HEK293 (cell line): ENCODE data around the gene DNASE1.

Experiments used
- CTCF ChIA-PET: fragments of 350-600 bp; formaldehyde crosslinking; extraction: SDS; loops from one replicate; lab custom pipeline; 2021; ENCODE audit warnings: antibody characterized with exemption; lab: Yijun Ruan, JAX
- POLR2A ChIA-PET: fragments of 300-600 bp; formaldehyde crosslinking; extraction: SDS; loops from one replicate; lab custom pipeline; 2020; ENCODE audit warnings: antibody characterized with exemption, inconsistent platforms; lab: Yijun Ruan, JAX
- H3K27ac ChIP-seq: fragments of 200-500 bp; sonication (Bioruptor generic); 2 replicates; pipeline ENCODE4 v1.5.1; 2014; ENCODE audit warnings: low read depth, low read length, control low read depth, inconsistent platforms; ENCODE audit errors: extremely low read depth
- H3K36me3 ChIP-seq, 2 experiments: fragments of 200-500 bp in 1 of 2; sonication (Bioruptor generic) in 1 of 2; 1 replicate in 1 of 2; 2 replicates in 1 of 2; pipeline ENCODE4 v1.5.1; 2014 to 2017; ENCODE audit warnings: inconsistent platforms in 2 of 2, low read length in 2 of 2; ENCODE audit not compliant: control insufficient read depth in 2 of 2, insufficient read depth in 1 of 2
- H3K4me1 ChIP-seq: fragments of 200-500 bp; sonication (Bioruptor generic); 2 replicates; pipeline ENCODE4 v1.5.1; 2014; ENCODE audit warnings: mild to moderate bottlenecking, low read length, inconsistent platforms; ENCODE audit not compliant: control insufficient read depth, insufficient read depth
- H3K4me3 ChIP-seq: 2 replicates; pipeline ENCODE4 v1.5.1; 2011; ENCODE audit warnings: low read depth, mild to moderate bottlenecking, control low read depth, low read length, moderate library complexity
- H3K9me3 ChIP-seq: fragments of 200-500 bp; sonication (Bioruptor generic); 2 replicates; pipeline ENCODE4 v1.5.1; 2014; ENCODE audit warnings: low read depth, low read length, inconsistent platforms; ENCODE audit not compliant: control insufficient read depth, insufficient read depth
- HIC1 ChIP-seq: fragments of 450-650 bp; formaldehyde crosslinking; IDR thresholded peaks from 2 replicates; pipeline ENCODE4 v1.5.1; 2016; ENCODE audit warnings: missing biosample characterization, missing genetic modification characterization
- MEIS1 ChIP-seq: sonication (generic); formaldehyde crosslinking; IDR thresholded peaks from 2 replicates; pipeline ENCODE4 v1.8.1; 2022; ENCODE audit warnings: missing genetic modification reagents, mild to moderate bottlenecking, borderline replicate concordance
- PATZ1 ChIP-seq: fragments of 450-650 bp; formaldehyde crosslinking; IDR thresholded peaks from 2 replicates; pipeline ENCODE4 v1.5.1; 2016; ENCODE audit warnings: missing biosample characterization, missing genetic modification characterization
- SALL2 ChIP-seq: fragments of 450-650 bp; formaldehyde crosslinking; IDR thresholded peaks from 2 replicates; pipeline ENCODE4 v1.5.0; 2017; ENCODE audit warnings: missing biosample characterization, mild to moderate bottlenecking, missing genetic modification characterization, borderline replicate concordance
- TRIM28 ChIP-seq: IDR thresholded peaks from 2 replicates; pipeline ENCODE4 v1.6.1; 2011; ENCODE audit warnings: low read length, control low read depth, borderline replicate concordance
- ZBTB49 ChIP-seq: fragments of 450-650 bp; formaldehyde crosslinking; IDR thresholded peaks from 2 replicates; pipeline ENCODE4 v1.5.1; 2016; ENCODE audit warnings: missing biosample characterization, missing genetic modification characterization, low read depth
- ZEB2 ChIP-seq: fragments of 450-650 bp; formaldehyde crosslinking; IDR thresholded peaks from 2 replicates; pipeline ENCODE4 v1.5.1; 2016; ENCODE audit warnings: missing biosample characterization, missing genetic modification characterization
- ZFP69B ChIP-seq: fragments of 450-650 bp; formaldehyde crosslinking; IDR thresholded peaks from 2 replicates; pipeline ENCODE4 v1.5.1; 2016; ENCODE audit warnings: missing biosample characterization, missing genetic modification characterization
- ZNF121 ChIP-seq: fragments of 450-650 bp; formaldehyde crosslinking; IDR thresholded peaks from 2 replicates; pipeline ENCODE4 v1.5.1; 2016; ENCODE audit warnings: missing biosample characterization, missing genetic modification characterization
- ZNF146 ChIP-seq: fragments of 450-650 bp; formaldehyde crosslinking; IDR thresholded peaks from 2 replicates; pipeline ENCODE4 v1.5.1; 2016; ENCODE audit warnings: missing biosample characterization, missing genetic modification characterization
- ZNF155 ChIP-seq: fragments of 450-650 bp; formaldehyde crosslinking; IDR thresholded peaks from 2 replicates; pipeline ENCODE4 v1.5.1; 2016; ENCODE audit warnings: missing biosample characterization, missing genetic modification characterization
- ZNF184 ChIP-seq: fragments of 450-650 bp; IDR thresholded peaks from 2 replicates; pipeline ENCODE4 v1.5.1; 2018; ENCODE audit warnings: missing biosample characterization, mild to moderate bottlenecking, missing genetic modification characterization
- ZNF2 ChIP-seq: fragments of 450-650 bp; formaldehyde crosslinking; IDR thresholded peaks from 2 replicates; pipeline ENCODE4 v1.5.1; 2016; ENCODE audit warnings: missing biosample characterization, missing genetic modification characterization
- ZNF239 ChIP-seq: fragments of 450-650 bp; formaldehyde crosslinking; IDR thresholded peaks from 2 replicates; pipeline ENCODE4 v1.5.1; 2016; ENCODE audit warnings: missing biosample characterization, missing genetic modification characterization
- ZNF266 ChIP-seq: fragments of 450-650 bp; formaldehyde crosslinking; IDR thresholded peaks from 2 replicates; pipeline ENCODE4 v1.5.1; 2016; ENCODE audit warnings: missing biosample characterization, missing genetic modification characterization, low read depth
- ZNF311 ChIP-seq: fragments of 450-650 bp; formaldehyde crosslinking; IDR thresholded peaks from 2 replicates; pipeline ENCODE4 v1.5.1; 2017; ENCODE audit warnings: missing biosample characterization, missing genetic modification characterization, borderline replicate concordance
- ZNF404 ChIP-seq: fragments of 450-650 bp; formaldehyde crosslinking; IDR thresholded peaks from 2 replicates; pipeline ENCODE4 v1.5.1; 2017; ENCODE audit warnings: missing biosample characterization, missing genetic modification characterization
- ZNF416 ChIP-seq: fragments of 450-650 bp; formaldehyde crosslinking; IDR thresholded peaks from 2 replicates; pipeline ENCODE4 v1.5.1; 2016; ENCODE audit warnings: missing biosample characterization, missing genetic modification characterization
- ZNF530 ChIP-seq: fragments of 450-650 bp; formaldehyde crosslinking; IDR thresholded peaks from 2 replicates; pipeline ENCODE4 v1.5.1; 2016; ENCODE audit warnings: low read depth, missing biosample characterization, missing genetic modification characterization
- ZNF560 ChIP-seq: fragments of 450-650 bp; formaldehyde crosslinking; IDR thresholded peaks from 2 replicates; pipeline ENCODE4 v1.5.1; 2017; ENCODE audit warnings: missing biosample characterization, missing genetic modification characterization, borderline replicate concordance
- ZNF561 ChIP-seq: fragments of 450-650 bp; IDR thresholded peaks from 2 replicates; pipeline ENCODE4 v1.5.1; 2018; ENCODE audit warnings: missing biosample characterization, missing genetic modification characterization, borderline replicate concordance
- ZNF571 ChIP-seq: fragments of 450-650 bp; formaldehyde crosslinking; IDR thresholded peaks from 2 replicates; pipeline ENCODE4 v1.5.0; 2017; ENCODE audit warnings: missing biosample characterization, missing genetic modification characterization
- ZNF580 ChIP-seq: fragments of 450-650 bp; formaldehyde crosslinking; IDR thresholded peaks from 2 replicates; pipeline ENCODE4 v1.5.1; 2016; ENCODE audit warnings: missing biosample characterization, missing genetic modification characterization
- ZNF585B ChIP-seq: fragments of 450-650 bp; formaldehyde crosslinking; IDR thresholded peaks from 2 replicates; pipeline ENCODE4 v1.5.1; 2016; ENCODE audit warnings: missing biosample characterization, missing genetic modification characterization
- ZNF639 ChIP-seq: fragments of 450-650 bp; formaldehyde crosslinking; IDR thresholded peaks from 2 replicates; pipeline ENCODE4 v1.5.1; 2016; ENCODE audit warnings: missing biosample characterization, missing genetic modification characterization
- ZNF658 ChIP-seq: fragments of 450-650 bp; formaldehyde crosslinking; IDR thresholded peaks from 2 replicates; pipeline ENCODE4; 2016; ENCODE audit warnings: missing biosample characterization, missing genetic modification characterization
- ZNF776 ChIP-seq: fragments of 450-650 bp; formaldehyde crosslinking; IDR thresholded peaks from 2 replicates; pipeline ENCODE4 v1.5.0; 2017; ENCODE audit warnings: missing biosample characterization, missing genetic modification characterization, borderline replicate concordance
- ZNF791 ChIP-seq: fragments of 450-650 bp; formaldehyde crosslinking; IDR thresholded peaks from 2 replicates; pipeline ENCODE4 v1.5.1; 2016; ENCODE audit warnings: missing biosample characterization, missing genetic modification characterization
- ZNF843 ChIP-seq: fragments of 450-650 bp; formaldehyde crosslinking; IDR thresholded peaks from 2 replicates; pipeline ENCODE4 v1.5.1; 2016; ENCODE audit warnings: missing biosample characterization, missing genetic modification characterization
- ZSCAN5A ChIP-seq: fragments of 450-650 bp; formaldehyde crosslinking; IDR thresholded peaks from 2 replicates; pipeline ENCODE4 v1.5.1; 2016; ENCODE audit warnings: missing biosample characterization, missing genetic modification characterization

Gene DNASE1

GRCh38 chr16:3646348-3646920 lies 8.1 kb upstream of the DNASE1 start:
- peak overlapping the region; percentile 44; the same call in 1 of the 2 replicates for H3K27ac ChIP-seq
- H3K4me1 ChIP-seq = peaks cover 13% of the 10 kb centered on the region
- ChIA-PET CTCF (interaction anchor here (1.1 to 1.2 kb wide), 3 partner anchors 8 to 119 kb away, joined by 3 to 6 read pairs (median 4); no protein-coding TSS in a partner anchor), POLR2A (interaction anchor here (0.6 to 0.7 kb wide), 2 partner anchors 78 to 1502 kb away, joined by 7 to 9 read pairs; no protein-coding TSS in a partner anchor)
- H3K36me3 ChIP-seq = peaks cover 0 to 13% of the 10 kb centered on the region in 2 experiments; a peak in 2 of 3 replicates
- no peaks in the 10 kb centered on the region for H3K9me3 ChIP-seq
- H3K4me3 ChIP-seq = no peak overlapping the region
- 0 out of 2 replicates have a peak, but pooled peaks have one; percentile 44 for TF ChIP-seq ZNF843 (tag by site-specific recombination)
- peak; percentile 44; the same call in 1 of the 2 replicates for TF ChIP-seq ZNF184 (tag by site-specific recombination)
- TF ChIP-seq ZNF239 = no peak
- no peak for TF ChIP-seq ZSCAN5A (tag by site-specific recombination)
- no peak for TF ChIP-seq ZNF791 (tag by site-specific recombination)
- no peak for TF ChIP-seq MEIS1 (CRISPR knock-in tag)
- no peak for TF ChIP-seq ZNF776 (tag by site-specific recombination)
- TF ChIP-seq ZNF560 = no peak
- no peak for TF ChIP-seq ZNF404 (tag by site-specific recombination)
- TF ChIP-seq ZNF658 (tag by site-specific recombination) = no peak
- TF ChIP-seq TRIM28 = no peak
- no peak for TF ChIP-seq ZNF155
- no peak for TF ChIP-seq ZNF639
- TF ChIP-seq ZNF311 (tag by site-specific recombination) = no peak
- TF ChIP-seq ZNF2 (tag by site-specific recombination) = no peak
- TF ChIP-seq ZNF571 (tag by site-specific recombination) = no peak
- TF ChIP-seq ZNF146 (tag by site-specific recombination) = no peak
- TF ChIP-seq PATZ1 (tag by site-specific recombination) = peak; percentile 86
- TF ChIP-seq ZNF580 (tag by site-specific recombination) = no peak
- TF ChIP-seq ZBTB49 (tag by site-specific recombination) = no peak
- no peak for TF ChIP-seq ZNF585B
- 0 out of 2 replicates have a peak, but pooled peaks have one; percentile 24 for TF ChIP-seq HIC1 (tag by site-specific recombination)
- TF ChIP-seq ZFP69B (tag by site-specific recombination) = 0 out of 2 replicates have a peak, but pooled peaks have one; percentile 40
- TF ChIP-seq ZEB2 (tag by site-specific recombination) = no peak
- no peak for TF ChIP-seq ZNF416 (tag by site-specific recombination)
- no peak for TF ChIP-seq ZNF530
- TF ChIP-seq ZNF121 (tag by site-specific recombination) = no peak
- TF ChIP-seq ZNF561 (tag by site-specific recombination) = no peak
- no peak for TF ChIP-seq SALL2 (tag by site-specific recombination)
- TF ChIP-seq ZNF266 (tag by site-specific recombination) = no peak
